Uterus (tissue), 2 donors: ENCODE data around the gene PRCP.

Experiments
- CTCF ChIP-seq, 4 experiments: fragments of 200-600 bp in 2 of 4; fragments of 450-650 bp in 2 of 4; sonication (generic) in 2 of 4; IDR thresholded peaks; one replicate each; pipeline ENCODE4 v1.5.1; 2016 to 2019; ENCODE audit warnings: antibody characterized with exemption in 4 of 4, mild to moderate bottlenecking in 2 of 4, moderate library complexity in 1 of 4
- POLR2A ChIP-seq, 2 donors: fragments of 450-650 bp; IDR thresholded peaks; one replicate each; pipeline ENCODE4 v1.6.1; 2016; ENCODE audit warnings: antibody characterized with exemption in 2 of 2, mild to moderate bottlenecking in 1 of 2, moderate library complexity in 1 of 2

DNA sequence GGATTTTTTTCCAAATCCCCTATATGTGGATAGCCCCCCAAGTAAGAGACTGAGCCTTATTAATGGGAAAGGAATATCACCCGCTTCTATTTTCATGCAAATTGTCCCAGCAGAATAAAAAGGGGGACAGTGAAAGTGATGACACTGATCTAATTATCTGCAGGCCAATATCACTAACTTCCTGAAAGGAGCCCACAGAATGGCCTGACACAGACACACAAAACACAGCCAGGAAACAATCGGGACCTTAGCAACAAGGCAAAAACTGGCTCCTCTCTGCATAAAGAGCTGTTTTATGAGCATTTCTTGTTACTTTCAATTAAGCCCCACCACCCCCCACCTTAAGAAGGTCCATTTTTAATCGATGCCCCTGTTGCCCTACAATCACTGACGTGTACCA lies 112.2 kb downstream of the PRCP start:
- TF ChIP-seq CTCF (IDR thresholded peaks at IDR 0.05) (no peak), POLR2A (IDR thresholded peaks at IDR 0.05) (no peak)
